GM18951 (cell line): ENCODE measurements around the gene RUNX3.

ENCODE experiments used
- POLR2A ChIP-seq: IDR thresholded peaks from 4 replicates; pipeline ENCODE4 v1.6.1; 2011; ENCODE audit warnings: mild to moderate bottlenecking; ENCODE audit not compliant: insufficient read length, insufficient read depth; ENCODE audit errors: extremely low read depth
- in situ Hi-C: fragments of 300-500 bp; cut with MboI; formaldehyde crosslinking; loops from one replicate; pipeline ENCODE4 v1.12.0; 2022; ENCODE audit warnings: low sequenced_read_pairs, mixed read lengths, inconsistent platforms; ENCODE audit not compliant: unreplicated experiment

Gene RUNX3

GRCh38 chr1:24890887-24891286 is 39.2 kb downstream of the RUNX3 start:
- in situ Hi-C loops = no loop called here
- TF ChIP-seq POLR2A = no peak

GRCh38 chr1:24888971-24889676 is 41.0 kb downstream of the RUNX3 start:
- in situ Hi-C loops = no loop called here
- TF ChIP-seq POLR2A = no peak

GRCh38 chr1:24888061-24888970 is 41.8 kb downstream of the RUNX3 start:
- in situ Hi-C loops = no loop called here
- TF ChIP-seq POLR2A = no peak

DNA sequence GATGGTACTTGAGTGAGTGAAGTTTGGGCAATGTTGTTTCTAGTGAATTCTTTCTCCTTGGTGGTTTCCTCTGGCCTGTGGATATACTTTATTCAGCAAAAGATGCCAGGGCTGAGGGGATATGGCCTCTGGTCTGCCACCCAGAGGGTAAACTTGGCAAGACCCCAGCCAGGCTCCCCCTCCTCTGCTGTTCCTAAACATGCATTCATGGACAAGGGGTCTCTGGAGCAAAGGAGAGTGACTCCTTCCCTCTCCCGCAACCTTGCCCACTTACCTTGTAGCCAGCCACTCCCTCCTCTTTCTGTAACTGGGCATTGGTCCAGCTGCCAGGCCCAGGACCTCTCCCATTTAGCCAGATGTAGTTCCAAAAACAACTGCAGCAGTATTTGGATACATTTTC is 43.8 kb downstream of the RUNX3 start:
- TF ChIP-seq POLR2A = no peak
- in situ Hi-C loops = no loop called here

GRCh38 chr1:24884751-24885150 is 45.3 kb downstream of the RUNX3 start:
- in situ Hi-C loops = no loop called here
- TF ChIP-seq POLR2A = no peak

GRCh38 chr1:24881034-24881433 is 49.0 kb downstream of the RUNX3 start:
- in situ Hi-C loops = no loop called here
- TF ChIP-seq POLR2A = no peak

DNA sequence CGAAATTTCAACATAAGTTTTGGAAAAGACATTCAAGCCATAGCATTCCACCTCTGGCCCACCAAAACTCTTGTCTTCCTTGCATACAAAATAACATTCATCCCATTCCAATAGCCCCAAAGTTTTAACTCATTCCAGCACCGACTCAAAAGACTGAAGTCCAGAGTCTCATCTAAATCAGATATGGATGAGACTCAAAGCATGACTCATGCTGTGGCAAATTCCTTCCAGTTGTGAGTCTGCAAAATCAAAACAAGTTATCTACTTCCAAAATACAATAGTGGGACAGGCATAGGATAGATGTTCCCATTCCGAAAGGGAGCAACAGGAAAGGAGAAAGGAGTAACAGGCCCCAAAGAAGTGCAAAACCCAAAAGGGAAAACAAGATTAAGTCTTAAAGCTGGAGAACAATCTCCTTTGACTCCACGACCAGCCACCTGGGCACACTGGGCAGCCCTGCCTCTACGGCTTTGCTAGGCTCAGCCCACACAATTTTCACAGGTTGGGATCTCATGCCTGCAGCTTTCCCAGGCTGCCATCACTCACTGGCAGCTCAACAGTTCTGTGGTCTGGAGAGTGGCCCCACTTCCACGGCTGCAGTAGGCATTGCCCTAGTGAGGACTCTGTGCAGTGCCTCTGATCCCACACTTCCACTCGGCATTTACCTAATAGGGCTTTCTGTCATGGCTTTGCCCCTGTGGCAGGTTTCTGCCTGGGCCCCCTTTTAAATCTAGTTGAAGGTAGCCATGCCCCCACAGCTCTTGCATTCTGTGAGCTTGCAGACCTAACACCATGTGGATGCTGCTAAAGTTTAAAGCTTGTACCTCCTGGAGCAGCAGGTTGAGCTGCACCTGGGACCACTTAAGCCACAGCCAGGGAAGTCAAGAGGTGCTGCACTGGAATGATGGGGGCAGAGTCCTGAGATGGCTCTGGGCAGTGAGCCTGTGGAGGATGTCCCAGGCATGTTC is 51.0 kb downstream of the RUNX3 start:
- in situ Hi-C loops = no loop called here
- no peak for TF ChIP-seq POLR2A

- TF ChIP-seq POLR2A = no peak
- in situ Hi-C loops = no loop called here
These were observed 52.0 kb downstream of the RUNX3 start for GRCh38 chr1:24878045-24878444.

GRCh38 chr1:24875991-24876506 is 54.0 kb downstream of the RUNX3 start:
- no peak for TF ChIP-seq POLR2A
- in situ Hi-C loops = no loop called here

DNA sequence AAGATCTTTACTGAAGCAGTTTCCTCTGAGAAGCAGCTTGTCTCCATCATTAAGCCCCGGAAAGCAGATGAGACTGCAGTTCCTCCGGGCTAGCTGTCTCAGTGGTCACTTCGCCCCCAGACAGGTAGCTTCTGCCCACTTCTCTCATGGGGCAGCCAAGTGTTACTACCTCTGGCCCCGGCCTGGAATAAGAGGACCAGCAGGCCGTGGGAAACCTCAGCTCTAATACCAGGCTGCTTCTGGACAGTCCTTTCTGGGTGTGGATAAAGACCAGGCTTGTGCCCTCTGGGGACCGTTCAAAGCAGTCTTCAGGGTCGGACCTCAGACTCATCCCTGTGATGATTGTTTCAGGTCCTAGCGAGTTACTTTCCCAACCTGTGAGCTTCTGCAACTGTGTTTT is 54.8 kb downstream of the RUNX3 start:
- no peak for TF ChIP-seq POLR2A
- in situ Hi-C loops = no loop called here

GRCh38 chr1:24874611-24875234 is 55.4 kb downstream of the RUNX3 start:
- no peak for TF ChIP-seq POLR2A
- in situ Hi-C loops = no loop called here

GRCh38 chr1:24874056-24874455 is 56.0 kb downstream of the RUNX3 start:
- TF ChIP-seq POLR2A = no peak
- in situ Hi-C loops = no loop called here
